HG03558 (cell line): ENCODE measurements around the gene MS4A4E.
"Not testable (repeated sequence)": the region's sequence is repeated elsewhere in the genome, so short reads cannot be mapped to it uniquely, and the experiment has no call there.

ENCODE experiments used
- ATAC-seq: cut with Tn5 transposase; IDR thresholded peaks from one replicate; pipeline ENCODE4 v1.9.1; 2021; ENCODE audit warnings: moderate number of reproducible peaks; ENCODE audit not compliant: unreplicated experiment; ENCODE audit errors: extremely low read depth

Gene MS4A4E

DNA sequence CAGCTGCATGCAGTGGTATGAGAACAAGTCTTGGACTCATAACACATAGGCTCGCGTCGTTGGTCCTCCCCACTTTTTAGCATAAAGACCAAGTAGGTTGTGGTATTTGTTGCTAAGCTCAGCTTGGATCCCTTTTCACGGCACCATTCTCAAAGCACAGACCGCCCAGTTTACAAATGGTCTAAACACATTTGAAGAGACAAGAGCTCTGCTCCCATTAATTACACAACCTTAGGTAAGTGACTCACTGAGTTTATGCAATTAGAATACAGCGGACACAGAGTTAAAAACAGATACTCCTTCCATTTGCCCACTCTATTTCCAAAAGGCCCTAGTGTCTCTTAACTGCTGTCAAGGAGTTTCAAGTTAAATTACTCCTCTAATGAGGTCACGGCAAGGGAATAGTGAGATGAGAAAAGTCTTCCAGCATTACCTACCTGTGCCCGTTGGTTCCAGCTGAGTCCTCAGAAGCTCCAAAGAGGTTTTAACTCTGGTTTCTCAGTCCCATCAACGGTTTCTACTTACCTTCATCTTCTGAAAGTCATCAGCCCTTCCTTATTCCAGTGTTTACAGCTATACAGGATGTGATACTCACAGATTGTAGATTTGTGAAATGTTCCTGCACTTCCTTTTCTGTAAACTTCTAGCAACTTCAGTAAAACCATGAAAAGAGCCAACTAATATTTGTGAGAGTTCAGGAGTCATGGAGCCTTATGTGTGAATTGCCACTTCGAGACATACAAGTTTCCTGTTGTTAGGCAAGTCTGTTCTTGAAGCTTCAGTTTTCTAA is 60.2 kb downstream of the MS4A4E start, which contains the start of gene MS4A6A:
MS4A6A (minus strand) TSS at position 543 of the 790 bp plus-strand sequence. CDS start 1,356 bp downstream, outside the sequence.
- no peak for ATAC-seq

DNA sequence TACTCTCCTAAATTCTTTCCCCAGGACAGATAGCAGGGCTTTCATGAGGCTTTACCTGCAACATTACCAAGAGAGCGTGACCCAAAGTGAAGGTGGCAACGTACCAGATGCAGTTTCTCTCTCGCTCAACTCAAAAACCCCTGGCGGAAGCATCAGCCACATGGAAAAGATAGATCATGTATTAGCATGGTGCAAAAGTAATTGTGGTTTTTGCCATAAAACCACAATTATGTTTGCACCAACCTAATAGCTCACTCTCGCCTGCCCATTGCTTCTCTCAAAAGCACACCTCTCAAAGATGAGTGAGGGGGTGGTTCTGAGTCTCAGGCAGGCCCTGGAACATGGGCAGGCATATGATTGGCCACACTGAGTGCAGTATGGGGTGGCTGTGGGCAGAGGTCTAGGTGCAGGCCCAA is 67.1 kb downstream of the MS4A4E start:
- peak; percentile 50 for ATAC-seq

DNA sequence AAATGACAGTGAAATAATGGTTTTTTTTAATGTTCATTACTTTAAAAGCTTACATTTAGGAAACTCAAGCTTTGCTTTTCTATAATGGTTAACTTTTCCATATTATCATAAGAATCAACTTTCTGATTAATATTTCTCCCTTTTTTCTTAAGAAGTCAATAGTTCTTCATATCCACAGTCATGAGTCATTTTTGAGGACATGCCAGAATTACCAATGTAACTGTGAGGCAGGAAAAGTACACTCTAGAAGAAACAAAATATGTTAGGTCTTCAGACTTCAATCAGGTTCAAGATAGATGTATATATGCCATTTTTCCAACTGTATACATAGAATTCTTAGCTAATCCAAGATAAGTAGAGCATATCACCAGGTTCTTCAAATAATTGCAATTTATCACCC is 70.9 kb downstream of the MS4A4E start:
- ATAC-seq: no peak

DNA sequence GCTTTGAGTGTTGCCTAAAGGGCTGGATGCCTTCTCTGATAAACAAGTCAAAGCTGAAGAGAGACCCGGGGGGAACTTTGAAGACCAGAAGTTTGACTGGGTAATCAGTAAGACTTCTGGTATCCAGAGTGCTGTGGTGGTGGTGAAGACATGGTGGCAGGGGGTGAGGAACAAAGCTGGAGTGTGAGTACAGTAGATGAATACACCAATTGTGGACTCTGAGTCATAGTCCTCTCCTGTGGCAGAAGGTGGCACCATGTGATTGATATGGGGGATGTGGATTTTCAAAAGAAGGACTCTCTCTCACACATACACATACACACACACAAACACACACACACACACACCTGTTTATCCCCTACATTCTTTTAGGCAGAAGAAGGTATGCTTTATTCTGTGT is 72.4 kb downstream of the MS4A4E start:
- no peak for ATAC-seq

DNA sequence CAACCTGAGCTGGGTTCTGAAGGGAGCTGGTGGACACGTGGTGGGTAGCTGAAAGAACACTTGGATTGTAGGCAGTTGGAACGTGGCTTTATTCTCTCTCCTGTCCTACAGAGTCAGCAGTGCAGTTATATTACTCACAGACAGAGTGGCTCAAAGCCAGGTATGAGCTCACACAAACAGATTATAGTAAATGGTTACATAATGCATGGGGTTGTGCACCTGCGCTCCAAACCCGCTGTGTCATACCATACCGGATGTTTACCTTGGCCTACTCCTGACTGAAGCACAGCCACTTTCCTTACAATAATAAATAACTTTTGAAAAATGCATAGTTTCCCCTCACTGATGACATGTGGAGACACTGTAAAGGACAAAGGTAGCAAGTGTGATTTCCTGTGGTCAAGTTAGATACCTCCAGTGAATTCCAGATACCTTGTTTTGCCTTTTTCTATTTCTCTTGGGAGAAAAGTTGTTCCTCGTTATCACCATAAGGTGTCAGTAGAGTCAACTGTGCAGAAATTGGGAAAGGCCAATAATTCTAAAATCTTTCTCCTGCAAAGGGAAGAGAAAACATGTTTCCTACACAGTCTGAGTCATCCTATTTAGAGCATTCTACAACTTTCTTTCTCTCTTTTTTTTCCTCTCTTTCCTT is 73.5 kb downstream of the MS4A4E start:
- ATAC-seq: no peak

DNA sequence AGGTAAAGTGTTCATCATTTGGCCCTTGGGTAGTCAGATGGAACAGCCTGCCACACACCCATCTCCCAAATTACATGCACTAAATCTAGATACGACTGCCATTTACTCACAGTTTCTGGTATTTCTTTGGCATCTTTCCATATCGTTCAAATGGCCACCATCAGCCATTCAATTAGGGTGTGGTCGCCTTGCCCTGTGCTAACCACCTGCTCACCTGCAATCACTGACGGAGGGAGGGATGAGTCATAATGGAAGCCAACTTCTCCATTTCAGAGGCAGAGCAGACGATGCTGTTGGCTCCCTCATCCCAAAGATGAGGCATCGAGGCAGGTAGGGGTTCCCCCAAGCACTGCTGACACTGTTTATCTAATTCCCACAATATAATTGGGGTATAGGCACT is 74.6 kb downstream of the MS4A4E start:
- no peak for ATAC-seq

DNA sequence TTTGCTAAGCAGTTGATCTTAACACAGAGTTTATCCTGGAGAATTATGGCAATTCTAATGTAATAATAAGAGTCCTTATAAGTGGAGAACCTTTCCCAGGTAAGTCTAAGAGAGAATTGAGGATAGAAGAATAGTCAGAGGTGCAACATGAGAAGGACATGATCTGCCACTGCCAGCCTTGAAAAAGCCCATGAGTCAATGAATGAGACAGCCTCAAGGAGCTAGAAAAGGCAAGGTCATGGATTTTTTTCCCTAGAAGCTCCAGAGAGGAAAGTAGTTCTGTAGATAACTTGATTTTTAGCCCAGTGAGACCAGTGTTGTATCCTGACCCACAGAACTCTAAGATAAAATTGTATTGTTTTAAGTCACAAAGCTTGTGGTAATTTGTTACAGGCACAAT is 77.0 kb downstream of the MS4A4E start:
- no peak for ATAC-seq

DNA sequence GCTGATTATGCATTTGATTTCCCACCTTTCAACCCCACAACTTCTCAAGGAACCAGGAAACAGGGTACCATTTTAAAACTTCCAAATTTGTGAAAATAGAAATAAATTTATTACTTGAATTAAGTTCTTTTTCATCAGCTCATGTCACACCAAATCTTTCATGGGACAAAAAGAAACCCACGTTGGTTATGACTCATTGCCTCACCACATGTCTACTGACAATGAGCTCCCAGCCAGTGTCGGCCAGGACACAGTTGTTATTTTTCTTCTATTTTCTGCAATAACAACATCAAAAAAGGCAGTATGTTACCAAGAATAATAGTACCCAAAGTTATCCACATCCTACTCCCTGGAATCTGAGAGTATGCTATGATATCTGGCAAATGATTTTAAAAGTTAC is 77.4 kb downstream of the MS4A4E start:
- no peak for ATAC-seq

DNA sequence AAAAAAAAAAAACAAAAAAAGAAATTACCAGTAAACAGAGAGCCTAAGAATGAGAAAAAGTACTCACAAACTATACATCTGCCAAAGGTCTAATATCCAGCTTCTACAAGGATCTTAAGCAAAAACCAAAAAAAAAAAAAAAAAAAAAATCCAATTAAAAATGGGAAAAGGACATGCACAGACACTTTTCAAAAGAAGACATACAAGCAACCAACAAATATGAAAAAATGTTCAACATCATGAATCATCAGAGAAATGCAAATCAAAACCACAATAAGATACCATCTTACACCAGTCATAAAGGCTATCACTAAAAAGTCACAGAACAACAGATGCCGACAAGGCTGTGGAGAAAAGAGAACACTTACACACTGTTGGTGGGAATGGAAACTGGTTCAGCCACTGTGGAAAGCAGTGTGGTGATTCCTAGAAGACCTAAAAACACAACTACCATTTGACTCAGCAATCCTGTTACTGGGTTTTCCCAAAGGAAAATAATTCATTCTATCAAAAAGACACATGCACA is 78.3 kb downstream of the MS4A4E start:
- no peak for ATAC-seq

DNA sequence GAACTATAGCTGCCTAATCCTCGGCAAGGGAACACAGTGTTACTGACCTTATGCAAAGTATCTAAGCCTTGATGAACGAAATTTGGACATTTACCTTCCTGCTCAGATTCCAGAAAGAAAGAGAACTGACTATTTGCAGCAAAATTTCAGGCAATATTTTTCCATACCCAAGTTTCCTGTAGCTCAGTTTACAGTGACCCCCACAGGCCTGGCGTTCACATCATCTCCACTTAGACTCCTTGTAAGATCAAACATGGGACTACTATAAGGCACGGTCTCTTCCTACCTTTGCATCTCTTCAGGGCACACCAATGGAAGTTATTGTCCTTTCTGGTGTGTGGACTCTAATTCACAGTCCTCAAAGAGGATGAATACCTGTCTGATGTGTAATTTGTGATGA is 81.2 kb downstream of the MS4A4E start:
- no peak for ATAC-seq

DNA sequence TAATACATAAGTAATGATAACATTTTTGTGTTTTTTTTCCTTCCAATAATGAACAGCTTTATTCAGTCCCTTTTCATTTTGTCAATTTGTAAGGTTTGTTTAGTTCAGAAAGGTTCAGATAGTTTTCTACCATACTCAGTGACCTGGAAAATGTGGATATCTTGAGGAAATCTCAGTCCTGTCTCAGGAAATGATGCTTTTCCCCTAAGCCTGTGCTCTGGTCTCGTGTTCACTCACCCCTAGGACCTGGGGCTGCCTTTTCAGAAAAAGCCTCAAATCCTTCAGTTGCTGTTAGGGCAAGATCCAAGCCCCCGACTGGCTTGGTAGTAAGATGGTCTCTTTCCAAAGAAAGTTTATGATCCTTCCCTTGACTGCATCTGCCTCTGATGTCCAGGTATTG is 81.8 kb downstream of the MS4A4E start:
- no peak for ATAC-seq

DNA sequence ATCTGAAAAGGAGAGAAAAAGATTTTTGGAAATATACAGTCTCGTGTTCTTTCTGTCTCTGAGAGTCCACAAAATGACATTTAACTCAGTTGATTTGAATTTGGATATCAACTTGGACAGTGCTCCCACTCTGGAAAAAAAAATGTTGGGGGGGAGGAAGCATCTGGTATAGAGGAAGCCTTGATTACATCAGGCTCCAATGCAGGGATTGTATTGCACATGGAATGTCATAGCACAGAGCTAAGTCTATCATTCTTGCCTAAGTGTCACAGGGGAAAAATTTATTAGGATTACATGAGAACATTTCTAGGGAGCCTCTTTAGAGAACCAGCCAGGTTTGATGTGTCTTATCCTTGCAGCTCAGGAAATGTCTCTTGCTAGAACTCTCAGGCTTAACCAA is 83.1 kb downstream of the MS4A4E start:
- no peak for ATAC-seq

DNA sequence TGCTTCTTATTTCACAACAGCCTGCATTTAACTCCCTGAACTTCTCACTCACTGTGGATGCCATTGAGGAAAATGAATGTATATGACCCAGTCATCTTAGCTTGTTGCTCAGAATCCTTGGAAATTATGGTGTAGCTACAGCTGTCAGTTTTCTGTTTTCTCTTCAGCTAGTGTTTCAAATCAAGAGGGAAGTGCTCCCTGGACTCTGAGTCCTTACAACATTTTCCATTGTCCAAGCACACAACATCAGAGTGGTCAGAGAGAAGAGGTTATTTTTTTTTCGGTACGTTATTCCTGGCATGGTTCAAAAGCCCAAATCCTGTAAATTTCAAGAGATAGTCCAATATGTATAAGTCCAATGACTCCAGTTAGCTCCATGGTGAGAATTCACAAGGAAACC is 83.7 kb downstream of the MS4A4E start:
- ATAC-seq: no peak

DNA sequence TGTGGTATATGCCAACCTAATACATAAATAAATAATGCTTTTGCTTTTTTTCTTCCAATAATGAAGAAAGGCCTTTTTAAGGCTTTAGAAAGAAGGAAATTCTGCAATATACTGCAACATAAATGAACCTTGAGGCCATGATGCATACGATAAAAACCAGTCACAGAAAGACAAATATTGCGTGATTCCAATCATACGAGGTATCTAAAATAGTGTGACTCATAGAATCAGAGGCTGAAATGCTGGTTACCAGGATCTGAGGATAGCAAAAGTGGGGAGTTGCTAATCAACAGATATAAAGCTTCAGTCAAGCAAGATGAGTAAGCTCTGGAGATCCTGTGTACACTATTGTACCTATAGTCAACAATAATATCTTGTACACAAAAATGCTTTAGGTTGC is 84.3 kb downstream of the MS4A4E start:
- ATAC-seq: no peak

DNA sequence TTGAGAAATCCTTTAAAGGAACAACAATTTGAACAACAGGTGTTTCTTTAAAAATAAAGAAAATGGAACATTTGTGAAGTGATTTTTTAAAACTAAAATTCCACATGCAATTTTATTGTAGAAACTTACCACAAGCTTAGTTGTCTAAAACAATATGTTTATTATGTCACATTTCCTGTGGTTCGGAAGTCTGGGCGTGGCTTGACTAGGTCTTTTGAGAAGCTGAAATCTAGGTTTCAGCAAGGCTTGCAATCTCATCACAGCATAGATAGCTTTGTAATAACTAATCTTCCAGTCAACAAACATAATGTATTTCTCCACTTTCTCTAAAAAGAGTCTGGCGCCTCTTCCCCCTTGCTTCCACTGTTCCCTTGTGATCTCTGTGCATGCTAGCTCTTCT is 87.0 kb downstream of the MS4A4E start:
- ATAC-seq: no peak

DNA sequence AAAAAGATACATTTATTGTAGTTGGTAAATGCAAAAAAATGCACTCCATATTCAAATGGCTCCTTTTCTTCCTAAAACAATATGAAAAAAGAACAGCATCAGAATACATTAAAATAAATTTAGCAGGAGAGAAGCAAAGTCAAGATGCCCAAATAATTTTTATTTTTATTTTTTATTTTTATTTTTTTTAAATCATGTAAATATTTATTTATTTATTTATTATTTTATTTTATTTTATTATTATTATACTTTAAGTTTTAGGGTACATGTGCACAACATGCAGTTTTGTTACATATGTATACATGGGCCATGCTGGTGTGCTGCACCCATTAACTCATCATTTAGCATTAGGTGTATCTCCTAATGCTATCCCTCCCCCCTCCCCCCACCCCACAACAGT is 90.2 kb downstream of the MS4A4E start:
- not testable (repeated sequence) for ATAC-seq

DNA sequence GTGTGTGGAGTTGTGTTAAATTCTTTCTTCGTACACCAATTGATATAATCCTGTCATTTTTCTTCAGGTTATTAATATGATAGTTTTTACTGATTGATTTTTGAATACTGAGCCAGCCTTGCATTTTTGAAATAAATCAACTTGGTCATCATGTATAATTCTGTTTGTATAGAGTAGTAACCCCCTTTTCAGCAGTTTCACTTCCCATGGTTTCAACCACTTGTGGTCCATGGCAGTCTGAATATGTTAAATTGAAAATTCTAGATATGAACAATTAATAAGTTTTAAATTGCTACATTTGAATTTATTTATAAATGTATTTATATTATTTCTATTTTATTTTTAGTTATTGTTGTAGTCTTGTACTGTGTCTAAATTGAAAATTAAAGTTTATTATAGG is 92.7 kb downstream of the MS4A4E start:
- no peak for ATAC-seq
